ENCODE results near the gene NDC80. TPM values are rescaled to one million over a fixed set of nuclear protein-coding genes. Genes with fewer than 3 reads are reported as not detected.

Gene NDC80
- total and polyA plus RNA-seq, 9 of the 15 experiments (the other 6 are each of a cell fraction or from before 2014, with no cell fraction given): 65.2 to 97.9 (median 83.3) TPM

DNA sequence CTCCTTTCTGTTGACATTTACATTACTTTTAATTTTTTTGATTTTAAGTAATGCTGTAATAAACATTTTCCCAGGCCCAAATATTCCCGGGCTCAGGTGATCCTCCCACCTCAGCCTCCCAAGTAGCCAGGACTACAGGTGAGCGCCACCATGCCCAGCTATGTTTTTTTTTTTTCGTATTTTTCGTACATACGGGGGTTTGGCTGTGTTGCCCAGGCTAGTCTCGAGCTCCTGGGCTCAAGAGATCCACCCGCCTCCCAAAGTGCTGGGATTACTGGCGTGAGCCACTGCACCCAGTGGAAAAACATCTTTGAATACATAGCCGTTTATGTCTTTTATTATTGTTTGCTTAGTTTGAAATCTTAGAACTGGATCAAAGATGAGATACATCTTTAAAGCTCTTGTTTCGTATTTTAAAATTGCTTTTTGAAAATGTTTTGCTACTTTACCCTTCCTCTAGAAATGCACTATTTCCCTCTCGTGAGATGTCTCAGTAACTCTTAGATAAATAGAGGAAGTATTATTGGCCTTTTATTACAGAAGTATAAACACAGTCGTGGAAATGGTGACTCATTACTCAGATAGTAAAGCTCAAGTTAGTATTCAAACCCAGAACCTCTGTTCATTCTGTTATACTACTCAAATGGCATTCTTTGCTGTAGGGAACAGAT, 86.6 kb downstream of the NDC80 start (continued):
- TF ChIP-seq, protein P1, sequence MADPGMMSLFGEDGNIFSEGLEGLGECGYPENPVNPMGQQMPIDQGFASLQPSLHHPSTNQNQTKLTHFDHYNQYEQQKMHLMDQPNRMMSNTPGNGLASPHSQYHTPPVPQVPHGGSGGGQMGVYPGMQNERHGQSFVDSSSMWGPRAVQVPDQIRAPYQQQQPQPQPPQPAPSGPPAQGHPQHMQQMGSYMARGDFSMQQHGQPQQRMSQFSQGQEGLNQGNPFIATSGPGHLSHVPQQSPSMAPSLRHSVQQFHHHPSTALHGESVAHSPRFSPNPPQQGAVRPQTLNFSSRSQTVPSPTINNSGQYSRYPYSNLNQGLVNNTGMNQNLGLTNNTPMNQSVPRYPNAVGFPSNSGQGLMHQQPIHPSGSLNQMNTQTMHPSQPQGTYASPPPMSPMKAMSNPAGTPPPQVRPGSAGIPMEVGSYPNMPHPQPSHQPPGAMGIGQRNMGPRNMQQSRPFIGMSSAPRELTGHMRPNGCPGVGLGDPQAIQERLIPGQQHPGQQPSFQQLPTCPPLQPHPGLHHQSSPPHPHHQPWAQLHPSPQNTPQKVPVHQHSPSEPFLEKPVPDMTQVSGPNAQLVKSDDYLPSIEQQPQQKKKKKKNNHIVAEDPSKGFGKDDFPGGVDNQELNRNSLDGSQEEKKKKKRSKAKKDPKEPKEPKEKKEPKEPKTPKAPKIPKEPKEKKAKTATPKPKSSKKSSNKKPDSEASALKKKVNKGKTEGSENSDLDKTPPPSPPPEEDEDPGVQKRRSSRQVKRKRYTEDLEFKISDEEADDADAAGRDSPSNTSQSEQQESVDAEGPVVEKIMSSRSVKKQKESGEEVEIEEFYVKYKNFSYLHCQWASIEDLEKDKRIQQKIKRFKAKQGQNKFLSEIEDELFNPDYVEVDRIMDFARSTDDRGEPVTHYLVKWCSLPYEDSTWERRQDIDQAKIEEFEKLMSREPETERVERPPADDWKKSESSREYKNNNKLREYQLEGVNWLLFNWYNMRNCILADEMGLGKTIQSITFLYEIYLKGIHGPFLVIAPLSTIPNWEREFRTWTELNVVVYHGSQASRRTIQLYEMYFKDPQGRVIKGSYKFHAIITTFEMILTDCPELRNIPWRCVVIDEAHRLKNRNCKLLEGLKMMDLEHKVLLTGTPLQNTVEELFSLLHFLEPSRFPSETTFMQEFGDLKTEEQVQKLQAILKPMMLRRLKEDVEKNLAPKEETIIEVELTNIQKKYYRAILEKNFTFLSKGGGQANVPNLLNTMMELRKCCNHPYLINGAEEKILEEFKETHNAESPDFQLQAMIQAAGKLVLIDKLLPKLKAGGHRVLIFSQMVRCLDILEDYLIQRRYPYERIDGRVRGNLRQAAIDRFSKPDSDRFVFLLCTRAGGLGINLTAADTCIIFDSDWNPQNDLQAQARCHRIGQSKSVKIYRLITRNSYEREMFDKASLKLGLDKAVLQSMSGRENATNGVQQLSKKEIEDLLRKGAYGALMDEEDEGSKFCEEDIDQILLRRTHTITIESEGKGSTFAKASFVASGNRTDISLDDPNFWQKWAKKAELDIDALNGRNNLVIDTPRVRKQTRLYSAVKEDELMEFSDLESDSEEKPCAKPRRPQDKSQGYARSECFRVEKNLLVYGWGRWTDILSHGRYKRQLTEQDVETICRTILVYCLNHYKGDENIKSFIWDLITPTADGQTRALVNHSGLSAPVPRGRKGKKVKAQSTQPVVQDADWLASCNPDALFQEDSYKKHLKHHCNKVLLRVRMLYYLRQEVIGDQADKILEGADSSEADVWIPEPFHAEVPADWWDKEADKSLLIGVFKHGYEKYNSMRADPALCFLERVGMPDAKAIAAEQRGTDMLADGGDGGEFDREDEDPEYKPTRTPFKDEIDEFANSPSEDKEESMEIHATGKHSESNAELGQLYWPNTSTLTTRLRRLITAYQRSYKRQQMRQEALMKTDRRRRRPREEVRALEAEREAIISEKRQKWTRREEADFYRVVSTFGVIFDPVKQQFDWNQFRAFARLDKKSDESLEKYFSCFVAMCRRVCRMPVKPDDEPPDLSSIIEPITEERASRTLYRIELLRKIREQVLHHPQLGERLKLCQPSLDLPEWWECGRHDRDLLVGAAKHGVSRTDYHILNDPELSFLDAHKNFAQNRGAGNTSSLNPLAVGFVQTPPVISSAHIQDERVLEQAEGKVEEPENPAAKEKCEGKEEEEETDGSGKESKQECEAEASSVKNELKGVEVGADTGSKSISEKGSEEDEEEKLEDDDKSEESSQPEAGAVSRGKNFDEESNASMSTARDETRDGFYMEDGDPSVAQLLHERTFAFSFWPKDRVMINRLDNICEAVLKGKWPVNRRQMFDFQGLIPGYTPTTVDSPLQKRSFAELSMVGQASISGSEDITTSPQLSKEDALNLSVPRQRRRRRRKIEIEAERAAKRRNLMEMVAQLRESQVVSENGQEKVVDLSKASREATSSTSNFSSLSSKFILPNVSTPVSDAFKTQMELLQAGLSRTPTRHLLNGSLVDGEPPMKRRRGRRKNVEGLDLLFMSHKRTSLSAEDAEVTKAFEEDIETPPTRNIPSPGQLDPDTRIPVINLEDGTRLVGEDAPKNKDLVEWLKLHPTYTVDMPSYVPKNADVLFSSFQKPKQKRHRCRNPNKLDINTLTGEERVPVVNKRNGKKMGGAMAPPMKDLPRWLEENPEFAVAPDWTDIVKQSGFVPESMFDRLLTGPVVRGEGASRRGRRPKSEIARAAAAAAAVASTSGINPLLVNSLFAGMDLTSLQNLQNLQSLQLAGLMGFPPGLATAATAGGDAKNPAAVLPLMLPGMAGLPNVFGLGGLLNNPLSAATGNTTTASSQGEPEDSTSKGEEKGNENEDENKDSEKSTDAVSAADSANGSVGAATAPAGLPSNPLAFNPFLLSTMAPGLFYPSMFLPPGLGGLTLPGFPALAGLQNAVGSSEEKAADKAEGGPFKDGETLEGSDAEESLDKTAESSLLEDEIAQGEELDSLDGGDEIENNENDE (IDR thresholded peaks at IDR 0.05; ENCODE audit: low read depth, low read length): no peak
- TF ChIP-seq KLF10 (CRISPR knock-in tag; IDR thresholded peaks at IDR 0.05) (no peak), RBM25 (IDR thresholded peaks at IDR 0.05; ENCODE audit: low read depth, low read length, severe bottlenecking) (no peak), RBM34 (IDR thresholded peaks at IDR 0.05; ENCODE audit: borderline replicate concordance, insufficient read depth, low read length) (no peak), NCOA1 (IDR thresholded peaks at IDR 0.05; ENCODE audit: low read depth) (no peak), POLR3G (IDR thresholded peaks at IDR 0.05; ENCODE audit: extremely low read depth, insufficient read length, insufficient replicate concordance) (no peak), NFRKB (IDR thresholded peaks at IDR 0.05; ENCODE audit: low read depth) (no peak), ZFP36 (IDR thresholded peaks at IDR 0.05; ENCODE audit: low read depth, low read length, partially characterized antibody) (no peak), GABPB2 (CRISPR knock-in tag; conservative IDR thresholded peaks at IDR 0.05) (no peak), NCOA2 (IDR thresholded peaks at IDR 0.05; ENCODE audit: partially characterized antibody in 2 of 2) (no peak), NFIX (CRISPR knock-in tag; IDR thresholded peaks at IDR 0.05; ENCODE audit: low read depth) (no peak), KLF16 (IDR thresholded peaks at IDR 0.05) (no peak), ARHGAP35 (IDR thresholded peaks at IDR 0.05; ENCODE audit: partially characterized antibody) (no peak)
- TF ChIP-seq, protein P2, sequence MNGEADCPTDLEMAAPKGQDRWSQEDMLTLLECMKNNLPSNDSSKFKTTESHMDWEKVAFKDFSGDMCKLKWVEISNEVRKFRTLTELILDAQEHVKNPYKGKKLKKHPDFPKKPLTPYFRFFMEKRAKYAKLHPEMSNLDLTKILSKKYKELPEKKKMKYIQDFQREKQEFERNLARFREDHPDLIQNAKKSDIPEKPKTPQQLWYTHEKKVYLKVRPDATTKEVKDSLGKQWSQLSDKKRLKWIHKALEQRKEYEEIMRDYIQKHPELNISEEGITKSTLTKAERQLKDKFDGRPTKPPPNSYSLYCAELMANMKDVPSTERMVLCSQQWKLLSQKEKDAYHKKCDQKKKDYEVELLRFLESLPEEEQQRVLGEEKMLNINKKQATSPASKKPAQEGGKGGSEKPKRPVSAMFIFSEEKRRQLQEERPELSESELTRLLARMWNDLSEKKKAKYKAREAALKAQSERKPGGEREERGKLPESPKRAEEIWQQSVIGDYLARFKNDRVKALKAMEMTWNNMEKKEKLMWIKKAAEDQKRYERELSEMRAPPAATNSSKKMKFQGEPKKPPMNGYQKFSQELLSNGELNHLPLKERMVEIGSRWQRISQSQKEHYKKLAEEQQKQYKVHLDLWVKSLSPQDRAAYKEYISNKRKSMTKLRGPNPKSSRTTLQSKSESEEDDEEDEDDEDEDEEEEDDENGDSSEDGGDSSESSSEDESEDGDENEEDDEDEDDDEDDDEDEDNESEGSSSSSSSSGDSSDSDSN (IDR thresholded peaks at IDR 0.05; ENCODE audit: borderline replicate concordance in 1 of 2, low read depth in 2 of 2, low read length in 2 of 2): 0 out of 4 replicates have a peak, but pooled peaks of 1 of the 2 experiments have one; percentile 30

Measured in K562 (cell line).